GM21515 (cell line): ENCODE measurements around the gene PPP1R36.
A peak's percentile ranks its signal among the peaks of the same experiment; 100 is the strongest.
"Not testable (repeated sequence)": the region's sequence is repeated elsewhere in the genome, so short reads cannot be mapped to it uniquely, and the experiment has no call there.

Experiments
- ATAC-seq: cut with Tn5 transposase; IDR thresholded peaks from one replicate; pipeline ENCODE4 v1.9.1; 2021; ENCODE audit not compliant: unreplicated experiment

PPP1R36 gene

GRCh38 chr14:64611358-64612020 lies 61.7 kb downstream of the PPP1R36 start:
- ATAC-seq: no peak

GRCh38 chr14:64612021-64612380 lies 62.2 kb downstream of the PPP1R36 start:
- no peak for ATAC-seq

DNA sequence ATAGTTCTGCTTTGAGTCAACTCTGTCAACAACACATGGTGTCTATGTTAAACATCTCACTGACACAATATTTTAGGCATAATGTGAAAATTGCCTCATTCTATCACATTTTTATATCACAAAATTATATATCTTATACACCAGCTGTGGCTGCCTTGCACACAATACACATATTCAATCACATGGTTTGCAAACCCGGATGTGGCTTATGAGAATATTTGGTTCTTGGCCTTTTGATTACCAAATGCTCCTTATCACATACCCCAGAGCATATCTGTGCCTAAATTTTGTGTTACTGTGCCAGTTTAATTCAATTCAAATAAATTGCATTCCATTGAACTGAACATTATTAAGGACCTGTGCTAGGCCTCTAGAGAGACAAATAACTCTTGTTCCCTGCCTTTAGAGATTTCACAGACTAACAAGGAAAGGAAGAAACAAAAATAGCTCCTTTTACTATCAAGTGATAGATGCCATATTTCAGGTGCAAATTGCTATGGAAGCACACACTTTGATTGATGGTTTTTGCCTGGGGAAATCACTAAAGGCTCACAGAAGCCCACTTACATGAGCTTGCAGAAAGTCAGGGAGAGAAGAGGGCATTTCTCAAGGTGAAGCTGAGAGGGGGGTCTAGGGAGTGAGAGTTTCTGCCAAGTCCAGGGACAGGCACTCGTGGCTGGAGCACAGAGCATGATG lies 63.4 kb downstream of the PPP1R36 start:
- no peak for ATAC-seq

GRCh38 chr14:64614166-64614565 lies 64.4 kb downstream of the PPP1R36 start:
- ATAC-seq: no peak

DNA sequence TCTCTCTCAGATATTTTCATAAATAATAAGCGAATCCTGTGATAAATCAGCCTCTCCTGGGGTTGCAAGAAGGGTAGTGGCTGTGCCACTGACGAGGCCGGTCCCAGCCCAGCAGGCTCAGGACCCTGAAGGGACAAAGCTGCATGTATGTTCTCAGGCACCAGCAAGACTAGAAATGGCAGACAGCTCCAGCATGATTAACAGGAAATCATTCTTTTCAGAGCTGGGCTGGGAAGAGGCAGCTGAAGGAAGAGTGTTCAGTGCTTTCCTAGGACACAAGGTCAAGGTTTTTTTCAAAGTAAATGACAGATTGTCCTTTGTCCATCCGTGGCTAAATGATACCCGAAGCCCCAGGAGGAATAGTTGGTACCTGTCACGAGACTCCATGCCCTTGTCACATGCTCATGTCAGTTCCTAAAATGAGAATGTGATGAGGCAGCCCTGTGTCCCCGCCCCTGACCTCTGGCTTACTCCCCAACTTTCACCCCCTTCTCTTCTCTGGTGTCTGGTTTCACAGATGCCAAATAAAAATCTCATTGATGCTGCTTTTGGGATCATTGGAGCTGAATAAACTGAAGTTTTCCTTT lies 65.1 kb downstream of the PPP1R36 start:
- no peak for ATAC-seq

DNA sequence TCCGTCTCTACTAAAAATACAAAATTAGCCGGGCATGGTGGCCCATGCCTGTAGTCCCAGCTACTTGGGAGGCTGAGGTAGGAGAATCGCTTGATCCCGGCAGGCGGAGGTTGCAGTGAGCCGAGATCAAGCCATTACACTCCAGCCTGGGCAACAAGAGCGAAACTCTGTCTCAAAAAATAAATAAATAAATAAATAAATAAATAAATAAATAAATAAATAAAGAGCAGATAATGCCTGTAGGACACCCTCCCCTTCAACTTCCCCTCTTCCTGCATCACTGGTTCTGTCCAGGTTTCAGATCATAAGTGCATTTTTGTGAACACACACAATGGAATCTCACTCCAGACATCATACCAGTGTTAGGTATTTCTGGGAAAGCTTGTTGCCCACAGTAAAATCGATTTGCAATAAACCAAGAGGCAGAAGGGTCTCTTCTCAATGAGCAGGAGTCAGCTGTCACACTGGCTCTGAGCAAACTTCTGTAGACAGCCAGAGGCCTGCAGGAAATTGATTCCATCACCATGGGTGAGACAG lies 68.2 kb downstream of the PPP1R36 start:
- ATAC-seq: not testable (repeated sequence)

GRCh38 chr14:64620910-64621309 lies 71.1 kb downstream of the PPP1R36 start:
- no peak for ATAC-seq

- no peak for ATAC-seq
These were observed 73.9 kb downstream of the PPP1R36 start for GRCh38 chr14:64623554-64624165.

DNA sequence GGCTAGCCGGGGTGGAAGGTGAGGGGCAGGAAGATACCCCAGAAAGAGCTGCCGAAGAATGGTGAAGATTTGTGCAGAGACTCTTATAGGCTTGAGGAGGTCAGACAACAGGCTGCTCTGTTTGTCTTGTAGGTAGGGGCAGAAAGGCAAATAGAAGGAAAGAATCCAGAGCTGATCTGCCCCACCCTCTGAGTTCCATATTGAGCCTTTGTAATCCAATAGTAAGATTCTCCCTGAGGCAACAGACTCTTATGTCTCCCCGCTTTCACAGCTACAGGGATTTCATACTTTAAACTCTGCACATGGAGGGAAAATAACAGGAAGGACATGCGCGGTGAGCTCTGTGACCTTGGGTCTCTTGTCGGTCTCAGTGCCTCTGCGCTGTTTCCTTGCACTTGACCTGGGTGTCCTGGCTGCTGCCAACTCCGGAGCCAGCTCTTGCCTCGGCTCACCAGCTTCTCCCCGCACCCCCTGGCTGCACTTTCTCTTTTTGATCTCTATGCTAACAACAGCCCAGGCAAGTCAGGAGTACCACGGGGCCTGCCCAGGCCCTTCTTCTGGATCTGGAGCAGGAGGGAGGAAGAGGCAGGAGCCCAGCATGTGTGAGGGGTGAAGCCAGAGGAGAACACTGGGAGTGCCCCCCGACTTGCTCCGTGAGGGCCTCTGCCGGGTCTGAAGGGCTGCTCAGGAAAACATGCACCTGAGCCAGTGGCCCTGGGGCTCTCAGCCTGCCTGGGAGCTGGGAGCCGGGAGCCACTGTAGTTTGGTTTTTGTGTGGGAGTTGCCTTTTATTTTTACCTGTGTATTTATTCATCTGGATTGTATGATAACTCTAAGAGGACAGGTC lies 75.8 kb downstream of the PPP1R36 start:
- ATAC-seq: no peak

DNA sequence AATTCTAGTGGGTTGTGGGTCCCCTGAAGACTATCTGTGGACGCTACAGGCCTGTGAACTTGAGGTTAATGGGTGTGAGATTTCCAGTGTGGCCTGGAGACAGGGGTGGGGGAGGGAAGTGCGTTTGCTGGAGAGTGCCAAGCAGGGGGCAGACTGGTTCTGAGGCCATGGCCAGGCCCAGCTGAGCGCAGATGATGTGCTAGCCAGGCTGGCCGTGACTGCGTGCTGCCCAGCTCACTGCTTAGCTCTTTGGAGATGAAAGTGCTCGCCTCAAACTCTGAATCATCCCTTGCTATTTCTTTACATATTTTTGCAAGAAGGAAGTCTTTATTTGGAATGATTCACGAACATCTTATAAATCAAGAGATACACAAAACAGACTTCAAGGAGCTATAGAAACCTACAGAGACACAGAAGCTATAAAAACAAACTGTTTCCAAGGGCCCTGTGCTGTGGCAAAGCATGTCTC lies 79.2 kb downstream of the PPP1R36 start:
- ATAC-seq: no peak

DNA sequence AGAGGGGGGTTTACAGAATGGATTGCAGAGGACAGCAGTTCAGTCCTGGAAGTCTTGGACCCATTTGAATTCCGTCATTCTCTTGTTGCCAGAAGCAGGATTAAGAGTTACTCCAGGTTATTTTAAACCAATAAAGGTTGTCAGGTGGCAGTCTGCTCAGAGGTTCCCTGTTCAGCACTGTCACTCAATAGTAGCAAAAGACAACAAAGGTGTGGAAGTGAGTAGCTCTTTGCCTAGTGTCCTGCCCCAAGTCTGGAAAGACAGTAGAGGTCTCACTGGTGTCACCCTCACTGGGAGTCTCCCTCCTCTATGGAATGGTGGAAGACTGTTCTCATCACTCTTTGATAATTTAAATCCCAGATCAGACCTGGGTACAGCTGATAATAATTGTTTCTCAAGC lies 81.0 kb downstream of the PPP1R36 start:
- no peak for ATAC-seq

GRCh38 chr14:64631222-64631621 lies 81.5 kb downstream of the PPP1R36 start:
- not testable (repeated sequence) for ATAC-seq

DNA sequence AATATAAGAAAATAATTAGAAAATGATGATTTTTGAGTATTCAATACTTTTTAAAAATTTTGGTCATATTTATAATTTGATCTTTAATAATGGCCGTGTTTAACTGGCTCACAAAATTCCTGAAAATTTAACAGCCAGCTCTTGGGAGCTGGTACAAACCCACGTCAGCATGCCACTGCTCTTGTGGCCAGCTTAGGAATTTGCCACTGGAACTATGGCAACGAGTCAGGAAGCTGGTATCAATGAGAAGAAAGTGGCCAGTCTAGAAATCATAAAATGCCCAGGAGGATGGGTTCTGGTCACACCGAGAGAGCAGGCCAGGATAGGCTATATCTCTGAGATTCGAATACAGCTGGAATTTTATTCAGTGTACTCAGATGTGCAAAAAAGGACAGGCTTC lies 82.3 kb downstream of the PPP1R36 start:
- no peak for ATAC-seq

GRCh38 chr14:64634558-64634957 lies 84.8 kb downstream of the PPP1R36 start:
- no peak for ATAC-seq

GRCh38 chr14:64636208-64636979 lies 86.6 kb downstream of the PPP1R36 start:
- peak; percentile 63 for ATAC-seq

DNA sequence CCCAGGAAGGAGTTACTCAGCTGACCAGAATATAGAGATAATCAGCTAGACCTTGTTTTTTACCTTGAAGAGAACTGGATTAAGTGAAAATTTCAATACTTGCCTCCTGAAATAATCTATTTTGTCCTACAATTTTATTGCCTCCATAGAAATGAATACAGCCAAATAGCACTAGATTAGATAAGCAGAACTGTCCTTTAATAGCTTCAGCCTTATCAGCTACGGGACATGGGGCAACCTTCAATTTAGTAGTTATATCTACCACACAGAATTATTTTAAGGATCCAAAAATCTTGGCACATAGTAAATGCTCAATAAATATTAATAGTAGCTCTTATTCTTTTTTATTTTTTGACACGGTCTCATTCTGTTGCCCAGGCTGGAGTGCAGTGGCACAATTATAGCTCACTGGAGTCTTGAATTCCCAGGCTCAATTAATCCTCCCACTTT lies 87.2 kb downstream of the PPP1R36 start:
- ATAC-seq: no peak

- ATAC-seq: no peak
These were observed 88.1 kb downstream of the PPP1R36 start for GRCh38 chr14:64637735-64638473.

- ATAC-seq: no peak
These were observed 88.9 kb downstream of the PPP1R36 start for GRCh38 chr14:64638625-64639024.
